GM19351 (cell line): ENCODE results near the gene SLC15A4.

Experiments used
- ATAC-seq: cut with Tn5 transposase; IDR thresholded peaks from one replicate; pipeline ENCODE4 v1.9.1; 2021; ENCODE audit warnings: mild to moderate bottlenecking, moderate library complexity; ENCODE audit not compliant: unreplicated experiment

Gene SLC15A4

DNA sequence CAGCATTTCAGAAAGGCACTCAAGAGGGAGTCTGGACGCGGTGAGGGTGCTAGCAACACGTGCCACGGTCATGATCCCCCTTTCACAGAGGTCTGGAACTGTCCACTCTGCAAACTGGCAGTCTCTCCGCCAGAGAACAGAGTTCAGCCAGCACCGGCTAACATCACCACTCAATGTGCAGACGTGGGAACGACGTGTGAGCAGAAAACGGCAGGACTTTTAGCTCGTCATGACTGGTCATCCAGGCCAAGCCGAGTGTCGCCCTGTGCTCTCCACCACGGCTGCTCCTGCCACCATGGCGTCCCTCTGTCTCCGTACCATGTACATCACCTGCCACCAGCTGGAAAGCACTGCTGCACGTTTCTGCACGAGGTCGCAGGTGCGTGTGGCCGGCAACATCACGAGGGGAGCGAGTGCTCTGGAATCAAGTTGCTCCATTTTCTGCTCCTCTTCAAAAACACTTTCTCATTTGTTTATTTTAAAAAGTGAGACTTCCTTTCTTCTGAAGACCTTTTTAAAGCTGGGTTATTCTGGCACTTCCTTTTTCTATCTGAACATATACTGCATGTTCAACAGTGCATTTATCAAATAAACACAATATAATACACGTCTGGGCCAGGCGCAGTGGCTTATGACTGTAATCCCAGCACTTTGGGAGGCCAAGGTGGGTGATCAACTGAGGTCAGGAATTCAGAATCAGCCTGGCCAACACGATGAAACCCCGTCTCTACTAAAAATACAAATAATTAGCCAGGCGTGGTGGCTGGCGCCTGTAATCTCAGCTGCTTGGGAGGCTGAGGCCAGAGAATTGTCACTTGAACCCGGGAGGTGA, 28.0 kb downstream of the SLC15A4 start:
- no peak for ATAC-seq

DNA sequence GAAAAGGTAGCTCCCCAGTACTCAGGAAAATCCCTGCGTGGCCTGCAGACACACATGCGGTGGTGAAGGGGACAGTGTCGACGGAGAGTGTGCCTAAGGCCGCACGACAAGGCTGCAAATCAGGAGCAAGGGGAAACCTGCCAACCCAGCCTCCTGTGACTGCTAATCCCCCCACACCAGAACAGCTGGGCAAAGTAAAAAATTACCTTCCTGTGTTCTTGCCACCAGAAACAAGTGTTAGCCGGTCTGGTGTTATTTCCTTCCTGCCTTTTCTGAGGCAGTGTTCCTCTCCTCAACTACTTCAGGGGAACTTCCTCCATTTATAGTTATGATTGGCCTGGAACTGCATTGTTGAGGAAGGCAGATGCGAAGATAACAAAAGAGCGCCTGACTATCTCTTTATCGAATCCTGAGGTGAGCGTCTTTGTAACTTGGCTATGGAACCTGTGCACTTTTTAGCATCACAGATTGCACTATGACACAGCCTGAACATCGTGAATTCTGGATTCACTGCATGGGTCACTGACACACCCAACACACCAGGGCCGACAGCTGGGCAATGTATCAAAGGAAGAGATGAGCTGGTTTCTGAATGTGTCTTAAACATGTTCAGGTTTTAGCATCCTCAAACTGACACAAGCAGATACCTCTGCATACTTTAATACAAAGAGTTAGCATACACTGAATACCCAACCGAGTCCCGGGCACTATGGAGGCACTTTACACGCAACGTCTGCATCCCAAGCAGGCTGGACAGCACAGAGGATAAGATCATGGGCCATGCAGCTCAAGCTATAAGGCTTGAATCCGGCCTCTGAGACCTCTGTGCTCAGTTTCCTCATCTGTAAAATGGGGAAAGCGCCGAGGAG, 28.9 kb downstream of the SLC15A4 start:
- ATAC-seq: no peak

GRCh38 chr12:128793701-128794100, 30.1 kb downstream of the SLC15A4 start:
- no peak for ATAC-seq

- ATAC-seq: no peak
Observed at GRCh38 chr12:128792881-128793280, 30.9 kb downstream of the SLC15A4 start.

DNA sequence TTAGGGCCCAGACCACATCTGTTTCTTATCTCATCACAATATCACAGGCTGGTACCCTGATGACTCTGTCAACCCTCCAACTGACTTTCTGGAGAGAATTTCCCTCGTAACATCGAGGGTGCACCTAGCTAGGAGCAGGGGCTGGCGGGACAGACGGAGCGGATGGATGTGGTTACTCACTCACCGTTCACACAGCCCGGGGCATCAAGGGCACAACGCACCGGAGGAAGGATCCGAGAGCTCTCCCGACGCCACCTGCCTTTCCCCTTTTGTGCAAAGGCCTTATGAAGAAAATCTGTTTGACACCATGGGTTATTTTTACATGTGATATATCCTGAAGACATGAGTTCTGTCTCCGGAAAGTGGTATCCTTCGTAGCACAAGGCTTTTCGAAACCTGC, 31.4 kb downstream of the SLC15A4 start:
- ATAC-seq: no peak

- no peak for ATAC-seq
Observed at GRCh38 chr12:128791395-128792322, 32.1 kb downstream of the SLC15A4 start.

- ATAC-seq: no peak
Observed at GRCh38 chr12:128790653-128791373, 32.9 kb downstream of the SLC15A4 start.

- ATAC-seq: no peak
Observed at GRCh38 chr12:128790221-128790620, 33.5 kb downstream of the SLC15A4 start.

GRCh38 chr12:128789356-128789929, 34.3 kb downstream of the SLC15A4 start:
- ATAC-seq: peak; percentile 41

GRCh38 chr12:128787827-128788226, 35.9 kb downstream of the SLC15A4 start:
- ATAC-seq: no peak

GRCh38 chr12:128786741-128787391, 36.9 kb downstream of the SLC15A4 start:
- no peak for ATAC-seq

- no peak for ATAC-seq
Observed at GRCh38 chr12:128784030-128784760, 39.6 kb downstream of the SLC15A4 start.

GRCh38 chr12:128783129-128783574, 40.6 kb downstream of the SLC15A4 start:
- peak; percentile 78 for ATAC-seq

- ATAC-seq: no peak
Observed at GRCh38 chr12:128779901-128780300, 43.9 kb downstream of the SLC15A4 start.

DNA sequence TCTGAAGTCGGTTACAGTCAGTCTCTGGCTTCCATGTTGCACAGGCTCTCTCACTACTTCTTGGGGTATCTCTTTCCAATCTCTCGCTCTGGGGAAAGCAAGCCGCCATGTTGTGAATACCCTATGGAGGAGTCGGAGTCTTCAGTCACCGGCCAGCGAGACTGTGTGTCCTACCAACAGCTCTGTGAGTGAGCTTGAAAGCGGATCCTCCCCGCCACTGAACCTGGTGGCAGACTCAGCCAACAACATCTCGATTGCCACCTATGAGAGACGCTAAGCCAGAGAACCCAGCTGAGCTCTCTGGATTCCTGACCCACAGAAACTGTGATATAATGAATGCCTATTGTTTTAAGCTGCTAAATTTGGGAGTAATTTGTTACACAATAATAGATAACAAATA, 51.5 kb downstream of the SLC15A4 start:
- ATAC-seq: no peak

GRCh38 chr12:128771681-128772080, 52.1 kb downstream of the SLC15A4 start:
- no peak for ATAC-seq

GRCh38 chr12:128767518-128767917, 56.2 kb downstream of the SLC15A4 start:
- no peak for ATAC-seq

DNA sequence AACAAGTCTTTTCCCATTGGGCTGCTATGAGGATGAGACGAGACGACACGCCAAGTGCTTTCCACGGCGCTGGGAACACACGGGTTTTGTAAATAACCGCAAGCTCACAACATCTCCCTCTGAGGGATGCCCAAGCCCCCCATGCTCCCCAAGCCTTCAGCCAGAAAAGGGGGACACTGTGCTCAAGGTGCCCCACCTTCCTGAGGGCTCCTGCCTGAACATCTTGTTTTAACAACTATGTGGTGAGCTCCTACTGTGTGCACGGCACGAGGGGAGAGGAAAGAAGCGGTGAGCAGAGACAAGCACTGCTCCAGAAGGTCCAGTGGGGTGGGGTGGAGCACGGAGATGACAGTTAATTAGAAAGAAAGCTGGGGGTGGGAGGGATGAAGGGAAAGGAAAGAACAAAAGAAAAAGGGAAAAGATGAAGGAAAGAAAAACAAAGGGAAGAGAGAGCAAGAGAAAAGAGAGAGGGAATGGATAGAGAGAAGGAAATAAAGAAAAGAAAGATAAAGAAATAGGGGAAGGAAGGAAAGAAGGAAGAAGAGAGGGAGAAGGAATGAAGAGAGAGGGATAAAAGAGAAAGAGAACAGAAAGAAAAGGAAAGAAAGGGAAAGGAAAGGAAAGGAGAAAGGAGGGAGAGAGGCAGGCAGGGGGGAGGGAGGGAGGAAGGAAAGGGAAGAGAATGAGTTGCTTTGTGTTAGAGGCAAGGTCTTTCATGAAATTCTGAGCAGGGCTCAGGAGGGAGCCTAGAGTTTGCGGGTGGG, 56.8 kb downstream of the SLC15A4 start:
- no peak for ATAC-seq
